Central memory CD8-positive, alpha-beta T cell (primary cell): ENCODE measurements around the gene ZNF195.
"Not testable (repeated sequence)": the region's sequence is repeated elsewhere in the genome, so short reads cannot be mapped to it uniquely, and the experiment has no call there.

Source experiments
- ATAC-seq: fragments of 150-1000 bp; cut with Tn5 transposase; replicated peaks from 2 replicates; pipeline ENCODE4 v1.10.0; 2022; ENCODE audit warnings: mild to moderate bottlenecking, moderate FRiP score, moderate number of reproducible peaks; ENCODE audit not compliant: poor library complexity, severe bottlenecking; ENCODE audit errors: extremely low read depth
- DNase-seq, 2 donors: peaks; one replicate each; pipeline ENCODE4 v3.0.0; 2021; ENCODE audit warnings: low spot score in 2 of 2
- H3K27ac Mint-ChIP-seq: one replicate; pipeline ENCODE4 v1.8.0; 2022; ENCODE audit warnings: low read depth, mild to moderate bottlenecking, moderate library complexity, mixed read lengths
- H3K27me3 Mint-ChIP-seq: one replicate; pipeline ENCODE4 v1.8.0; 2022; ENCODE audit warnings: mixed read lengths
- H3K36me3 Mint-ChIP-seq: one replicate; pipeline ENCODE4 v1.8.0; 2022; ENCODE audit warnings: mild to moderate bottlenecking, moderate library complexity, mixed read lengths; ENCODE audit not compliant: insufficient read depth
- H3K4me1 Mint-ChIP-seq: one replicate; pipeline ENCODE4 v1.8.0; 2022; ENCODE audit warnings: mixed read lengths
- H3K4me3 Mint-ChIP-seq: one replicate; pipeline ENCODE4 v1.8.0; 2022; ENCODE audit warnings: mild to moderate bottlenecking, moderate library complexity, mixed read lengths
- H3K9me3 Mint-ChIP-seq: one replicate; pipeline ENCODE4 v1.8.0; 2022; ENCODE audit warnings: mixed read lengths

Gene ZNF195

GRCh38 chr11:3378426-3379423, at the start of gene ZNF195:
Gene ZNF195 (minus strand): TSS chr11:3379146. CDS start chr11:3379040, 106 bp downstream.
- peaks cover 46% of the 10 kb centered on the region for H3K4me1 Mint-ChIP-seq
- peak within 1 kb of the TSS; percentile 97 for H3K27ac Mint-ChIP-seq

GRCh38 chr11:3428076-3428475, 49.1 kb upstream of the ZNF195 start:
- H3K4me3 Mint-ChIP-seq, DNase-seq, H3K36me3 Mint-ChIP-seq, ATAC-seq, H3K4me1 Mint-ChIP-seq, H3K27ac Mint-ChIP-seq, H3K9me3 Mint-ChIP-seq: not testable (repeated sequence)
- H3K27me3 Mint-ChIP-seq, result peaks cover 32% of the 10 kb centered on the region

More at GRCh38 chr11:3378426-3379423, at the start of gene ZNF195:
- Mint-ChIP-seq H3K36me3 (peaks cover 13% of the 10 kb centered on the region), H3K4me3 (peak within 1 kb of the TSS; percentile 100), H3K9me3 (no peaks in the 10 kb centered on the region), H3K27me3 (no peaks in the 10 kb centered on the region)
- ATAC-seq (peak; percentile 100), DNase-seq (peak; percentile 96)

- Mint-ChIP-seq H3K27me3 (peaks cover 32% of the 10 kb centered on the region), H3K4me1 (peaks cover 10% of the 10 kb centered on the region)
- H3K27ac Mint-ChIP-seq, H3K9me3 Mint-ChIP-seq, H3K4me3 Mint-ChIP-seq, H3K36me3 Mint-ChIP-seq, ATAC-seq, DNase-seq: not testable (repeated sequence)
Observed at GRCh38 chr11:3426541-3426940, 47.6 kb upstream of the ZNF195 start.

- peaks cover 10% of the 10 kb centered on the region for H3K4me1 Mint-ChIP-seq
- not testable (repeated sequence) for H3K36me3 Mint-ChIP-seq, DNase-seq, H3K27me3 Mint-ChIP-seq, ATAC-seq, H3K9me3 Mint-ChIP-seq, H3K27ac Mint-ChIP-seq
- peak overlapping the region; percentile 92 for H3K4me3 Mint-ChIP-seq
Observed at GRCh38 chr11:3423928-3424327, 45.0 kb upstream of the ZNF195 start.

DNA sequence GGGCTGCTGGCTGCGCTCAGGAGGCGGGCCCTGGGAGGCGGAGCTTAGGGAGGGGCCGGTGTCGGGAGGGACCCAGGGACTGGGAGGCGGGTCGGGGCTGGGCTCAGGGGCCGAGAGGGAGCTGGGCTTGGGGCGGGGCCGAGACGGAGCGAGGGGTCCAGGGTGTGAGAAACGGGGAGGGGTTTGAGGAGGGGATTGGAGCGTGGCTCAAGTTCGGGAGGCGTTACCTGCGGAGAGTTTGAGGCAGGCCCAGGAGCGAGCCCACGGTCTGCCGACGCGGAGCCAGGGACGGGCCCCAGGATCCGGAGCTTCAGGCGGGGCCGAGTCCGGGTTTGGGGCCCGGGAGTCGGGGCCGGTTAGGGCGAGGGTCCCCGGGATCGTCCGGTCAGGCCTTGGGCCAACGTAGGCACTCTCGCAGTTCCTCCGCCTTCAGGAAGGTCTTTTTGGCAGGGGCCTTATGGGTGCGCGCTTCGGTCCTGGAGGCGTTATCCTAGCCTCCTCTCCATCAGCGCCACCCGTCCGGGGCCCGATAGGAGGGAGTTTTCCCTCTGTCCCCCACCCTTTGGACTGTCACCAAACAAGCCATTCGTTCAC, 44.3 kb upstream of the ZNF195 start:
- H3K36me3 Mint-ChIP-seq, ATAC-seq, H3K9me3 Mint-ChIP-seq, DNase-seq, H3K27me3 Mint-ChIP-seq: not testable (repeated sequence)
- peak overlapping the region; percentile 90 for H3K27ac Mint-ChIP-seq
- H3K4me1 Mint-ChIP-seq, result peaks cover 10% of the 10 kb centered on the region
- H3K4me3 Mint-ChIP-seq, result peak overlapping the region; percentile 92

- H3K27me3 Mint-ChIP-seq, H3K9me3 Mint-ChIP-seq, H3K36me3 Mint-ChIP-seq: not testable (repeated sequence)
- ATAC-seq (peak; percentile 93), DNase-seq (peak; percentile 92 to 96)
- Mint-ChIP-seq H3K4me3 (peak overlapping the region; percentile 92), H3K27ac (peak overlapping the region; percentile 90), H3K4me1 (peaks cover 10% of the 10 kb centered on the region)
Observed at GRCh38 chr11:3422380-3423137, 43.6 kb upstream of the ZNF195 start.

DNA sequence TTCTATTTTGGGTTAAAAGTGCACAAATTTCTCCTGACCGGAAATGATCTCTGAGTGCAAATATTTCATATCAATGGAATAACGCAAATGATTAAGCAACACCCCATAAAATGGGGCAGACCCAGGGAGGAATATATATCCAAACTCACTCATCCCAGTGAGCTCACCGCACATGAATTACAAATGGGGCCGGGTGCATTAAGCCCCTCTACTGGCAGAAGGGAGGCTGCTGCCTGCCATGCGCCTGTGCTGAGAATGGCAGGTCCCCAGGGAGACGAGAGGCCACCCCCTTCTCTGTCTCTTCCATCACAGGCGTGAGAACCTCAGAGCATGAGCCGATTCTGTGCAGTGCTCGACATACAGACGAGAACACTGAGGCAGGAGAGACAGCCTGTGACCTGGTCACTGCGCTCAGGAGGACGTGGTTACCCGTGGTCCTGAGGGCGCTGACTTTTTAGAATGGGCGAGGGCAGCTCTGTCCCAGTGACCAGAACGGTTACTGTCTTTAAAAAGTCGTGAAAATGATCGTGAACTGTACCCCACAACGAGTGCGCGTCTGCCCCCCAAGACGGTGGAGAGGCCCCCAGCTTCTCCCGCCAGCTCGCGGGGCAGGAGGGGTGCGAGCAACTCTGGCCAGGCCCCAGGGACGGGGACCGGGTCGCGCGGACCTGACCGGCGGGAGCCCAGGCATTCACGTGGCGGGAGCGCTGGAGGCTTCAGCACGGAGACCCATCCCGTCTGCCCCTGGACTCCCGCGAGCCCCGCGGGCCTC, 42.8 kb upstream of the ZNF195 start:
- Mint-ChIP-seq H3K4me1 (peaks cover 10% of the 10 kb centered on the region), H3K27ac (peak overlapping the region; percentile 90), H3K4me3 (peak overlapping the region; percentile 92)
- not testable (repeated sequence) for H3K36me3 Mint-ChIP-seq, ATAC-seq, H3K27me3 Mint-ChIP-seq, H3K9me3 Mint-ChIP-seq
- DNase-seq, result peak in 1 of 2 donors; percentile 18

- not testable (repeated sequence) for H3K27me3 Mint-ChIP-seq, DNase-seq, H3K27ac Mint-ChIP-seq, H3K4me3 Mint-ChIP-seq, H3K36me3 Mint-ChIP-seq, ATAC-seq, H3K9me3 Mint-ChIP-seq
- peaks cover 10% of the 10 kb centered on the region for H3K4me1 Mint-ChIP-seq
Observed at GRCh38 chr11:3420281-3421042, 41.5 kb upstream of the ZNF195 start.

DNA sequence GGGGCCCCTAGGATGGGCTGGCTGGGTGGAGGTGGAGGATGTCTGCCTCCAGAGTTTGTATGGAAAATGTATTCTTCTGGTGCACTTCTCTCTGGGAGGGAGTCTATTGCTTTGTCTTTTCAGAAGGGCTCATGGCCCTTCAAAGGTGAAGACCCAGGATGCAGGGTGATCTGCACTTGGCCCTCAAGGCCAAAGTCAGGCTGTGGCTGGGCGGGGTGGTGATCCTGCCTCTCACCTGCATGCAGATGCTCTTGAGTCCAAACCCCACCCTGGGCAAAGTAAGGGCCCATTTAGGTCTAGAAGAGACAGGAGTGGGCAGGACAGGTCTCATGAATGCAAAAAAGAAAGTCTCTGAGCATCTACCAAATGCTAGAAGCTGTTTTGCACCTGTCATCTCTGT, 40.5 kb upstream of the ZNF195 start:
- ATAC-seq, H3K27ac Mint-ChIP-seq, H3K9me3 Mint-ChIP-seq, DNase-seq, H3K27me3 Mint-ChIP-seq, H3K36me3 Mint-ChIP-seq, H3K4me3 Mint-ChIP-seq: not testable (repeated sequence)
- H3K4me1 Mint-ChIP-seq, result peaks cover 10% of the 10 kb centered on the region

GRCh38 chr11:3417047-3417446, 38.1 kb upstream of the ZNF195 start:
- DNase-seq, result peak; percentile 41
- not testable (repeated sequence) for H3K9me3 Mint-ChIP-seq, H3K36me3 Mint-ChIP-seq, H3K27me3 Mint-ChIP-seq, H3K27ac Mint-ChIP-seq, H3K4me3 Mint-ChIP-seq, ATAC-seq, H3K4me1 Mint-ChIP-seq

- not testable (repeated sequence) for H3K4me1 Mint-ChIP-seq, H3K27me3 Mint-ChIP-seq, H3K36me3 Mint-ChIP-seq, ATAC-seq, H3K27ac Mint-ChIP-seq, H3K9me3 Mint-ChIP-seq, H3K4me3 Mint-ChIP-seq, DNase-seq
Observed at GRCh38 chr11:3415301-3415700, 36.4 kb upstream of the ZNF195 start.
